ENCODE data around the gene SELENOF. TPM values are rescaled to one million over a fixed set of nuclear protein-coding genes. Genes with fewer than 3 reads are reported as not detected.
A peak's percentile ranks its signal among the peaks of the same experiment; 100 is the strongest.

Gene SELENOF
- polyA plus RNA-seq (2014; cell fraction: cytosol; rRNA removed), result 109 and 112 TPM in 2 replicates
- polyA plus RNA-seq (2014; cell fraction: nucleus; rRNA removed), result 71.4 and 95.3 TPM in 2 replicates

DNA sequence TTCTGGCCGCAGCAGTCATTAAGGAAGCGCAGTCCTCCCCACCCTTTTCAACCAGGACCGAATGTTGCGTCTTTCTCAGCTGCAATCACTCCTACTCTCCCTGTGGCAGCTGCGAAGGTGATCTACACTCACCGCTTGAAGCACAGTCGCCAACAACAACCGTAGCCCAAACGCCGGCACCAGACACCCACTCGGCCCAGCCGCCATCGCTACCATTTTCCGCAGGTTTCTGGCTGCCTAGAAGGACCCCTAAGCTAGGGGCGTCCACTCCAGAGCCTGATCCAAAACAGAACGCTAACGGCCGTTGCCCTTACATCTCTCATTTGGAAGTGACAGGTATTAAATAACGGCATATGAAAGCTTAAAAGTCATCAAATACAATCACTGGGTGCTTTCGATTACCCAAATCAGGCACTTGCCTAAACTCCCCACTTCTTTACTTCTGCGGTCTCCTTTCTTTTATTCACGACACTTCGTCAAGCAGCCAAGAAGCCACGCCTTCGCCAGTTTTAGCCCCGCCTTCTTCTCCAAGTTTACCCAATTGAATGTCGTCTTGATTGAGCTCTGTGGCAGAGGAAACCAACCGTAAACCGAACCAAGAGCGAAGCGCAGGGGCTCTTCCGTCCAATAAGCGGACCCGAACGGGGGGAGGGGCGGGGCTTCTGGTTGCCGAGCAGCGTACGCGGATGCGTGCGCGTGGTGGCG, at the start of gene SELENOF:
Gene SELENOF (minus strand): TSS at position 231 of the 705 bp plus-strand sequence. CDS start 15 bp downstream, at position 216.
- peak; percentile 100 for DNase-seq (ENCODE audit: low spot score)

DNA sequence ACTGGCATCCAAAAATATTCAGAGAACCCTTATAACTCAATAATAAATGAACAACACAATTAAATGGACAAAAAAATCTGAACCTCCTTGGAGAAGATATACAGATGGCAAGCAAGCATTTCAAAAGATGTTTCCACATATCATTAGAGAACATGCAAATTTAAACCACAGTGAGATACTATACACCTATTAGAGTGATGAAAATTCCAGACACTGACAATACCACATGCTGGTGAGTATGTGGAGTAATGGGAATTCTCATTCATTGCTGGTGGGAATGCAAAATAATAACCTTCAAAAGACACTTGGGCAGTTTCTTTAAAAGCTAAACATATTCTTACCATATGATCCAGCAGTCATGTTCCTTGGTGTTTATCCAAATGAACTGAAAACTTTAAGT, 46.6 kb upstream of the SELENOF start:
- no peak for DNase-seq (ENCODE audit: low spot score)

DNA sequence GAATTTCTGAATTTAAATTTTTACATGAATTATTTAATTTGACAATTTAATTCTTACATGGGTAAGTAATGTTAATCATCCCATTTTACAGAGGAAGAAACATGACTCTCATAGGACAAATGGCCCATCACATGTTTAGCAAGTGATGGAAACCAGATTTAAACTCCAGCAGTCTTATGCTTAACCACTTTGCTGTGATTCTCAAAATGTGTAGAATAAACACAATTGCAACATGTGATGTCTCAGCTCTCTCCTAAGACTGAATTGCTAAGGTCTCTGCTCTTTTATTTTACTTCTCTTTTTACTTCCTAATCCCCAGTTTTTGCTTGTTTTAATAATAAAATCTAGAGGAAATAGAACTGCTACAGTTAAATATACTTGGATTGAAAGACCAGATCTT, 43.3 kb upstream of the SELENOF start:
- DNase-seq (ENCODE audit: low spot score), result no peak

DNA sequence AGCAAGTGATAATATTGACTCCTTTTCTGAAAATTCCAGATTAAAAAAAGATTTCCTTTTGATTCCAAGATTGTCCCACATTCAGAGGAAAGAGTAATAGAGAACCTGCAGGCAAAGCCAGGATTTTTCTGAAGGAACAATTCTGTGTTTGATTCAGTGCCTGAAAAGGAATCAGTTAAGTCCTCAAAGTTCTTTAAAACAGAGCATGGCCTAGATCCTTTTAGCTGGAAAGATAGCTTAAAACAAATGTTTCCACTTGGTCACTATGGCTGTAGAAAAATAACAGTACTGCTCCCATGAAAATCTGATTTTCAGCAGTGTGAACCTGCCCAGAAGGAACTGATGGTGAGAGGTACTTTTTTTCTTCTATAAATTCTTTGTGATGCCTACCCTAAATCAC, 42.3 kb upstream of the SELENOF start:
- DNase-seq (ENCODE audit: low spot score), result no peak

DNA sequence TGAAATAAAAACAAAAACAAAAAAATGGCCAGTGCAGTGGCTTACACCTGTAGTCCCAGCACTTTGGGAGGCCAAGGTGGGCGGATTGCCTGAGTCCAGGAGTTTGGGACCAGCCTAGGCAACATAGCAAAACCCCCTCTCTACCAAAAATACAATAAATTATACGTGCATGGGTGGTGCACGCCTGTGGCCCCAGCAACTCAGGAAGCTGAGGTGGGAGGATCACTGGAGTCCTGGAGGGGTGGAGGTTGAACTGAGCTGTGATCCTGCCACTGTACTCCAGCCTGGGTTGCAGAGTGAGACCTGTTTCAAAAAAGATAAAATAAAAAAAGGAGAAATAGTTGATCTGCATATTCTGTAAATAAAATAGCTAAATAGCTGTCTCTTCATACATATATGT, 41.8 kb upstream of the SELENOF start:
- no peak for DNase-seq (ENCODE audit: low spot score)

DNA sequence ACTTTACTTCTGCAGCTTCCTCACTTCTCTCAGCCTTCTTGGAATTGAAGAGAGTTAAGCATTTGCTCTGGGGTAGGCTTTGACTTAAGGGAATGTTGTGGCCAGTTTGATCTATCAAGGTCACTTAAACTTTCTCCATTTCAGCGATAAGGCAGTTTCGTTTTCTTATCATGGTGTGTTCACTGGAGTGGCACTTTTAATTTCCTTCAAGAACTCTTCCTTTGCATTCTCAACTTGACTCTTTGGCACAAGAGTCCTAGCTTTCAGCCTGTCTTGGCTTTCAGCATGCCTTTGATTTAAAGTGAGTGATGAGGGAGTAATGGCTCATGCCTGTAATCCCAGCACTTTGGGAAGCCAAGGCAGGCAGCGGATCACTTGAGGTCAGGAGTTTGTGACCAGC, 39.2 kb upstream of the SELENOF start:
- no peak for DNase-seq (ENCODE audit: low spot score)

DNA sequence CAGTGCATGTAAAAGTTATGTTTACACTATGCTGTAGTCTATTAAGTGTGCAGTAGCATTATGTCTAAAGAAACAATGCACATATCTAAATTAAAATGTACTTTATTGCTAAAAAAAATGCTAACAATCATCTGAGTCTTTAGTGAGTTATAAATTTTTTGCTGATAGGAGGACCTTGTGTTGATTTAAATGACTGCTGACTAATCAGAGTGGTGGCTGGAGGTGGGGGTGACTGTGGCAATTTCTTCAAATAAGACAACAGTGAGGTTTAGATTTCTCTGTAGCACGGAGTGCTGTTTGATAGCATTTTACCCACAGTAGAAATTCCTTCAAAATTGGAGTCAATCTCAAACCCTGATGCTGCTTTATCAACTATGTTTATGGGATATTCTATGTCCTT, 37.5 kb upstream of the SELENOF start:
- no peak for DNase-seq (ENCODE audit: low spot score)

DNA sequence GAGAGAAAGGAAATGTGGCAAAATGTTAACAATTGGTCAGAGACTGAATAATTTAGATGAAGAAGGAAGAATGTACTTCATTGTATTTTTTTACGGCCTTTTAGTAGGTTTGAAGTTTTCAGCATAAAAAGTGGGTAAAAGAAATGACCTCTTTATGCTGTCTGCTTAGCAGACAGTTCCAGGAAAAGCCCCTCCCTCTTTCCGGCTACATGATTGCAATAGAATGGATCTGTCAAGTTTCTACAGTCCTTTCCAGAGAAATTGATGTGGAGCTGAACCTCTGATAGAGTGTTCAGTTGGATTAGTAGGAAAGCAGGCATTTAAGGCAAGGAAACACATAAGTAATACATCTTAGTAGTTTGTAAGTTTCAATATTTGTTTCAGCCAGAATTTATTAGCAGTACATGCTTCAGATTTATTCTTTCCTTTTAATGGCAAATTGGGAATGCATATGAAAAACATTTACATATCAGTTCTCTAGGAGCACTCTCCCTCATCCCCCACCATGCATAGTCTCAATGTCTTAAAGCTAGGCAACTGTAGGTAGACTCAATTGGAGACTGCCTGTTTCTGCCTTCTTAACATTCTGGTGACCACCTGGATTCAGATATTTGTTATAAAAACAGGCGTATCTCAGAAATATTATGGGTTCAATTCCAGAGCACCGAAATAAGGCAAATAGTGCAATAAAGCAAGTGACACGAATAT, 36.9 kb upstream of the SELENOF start:
- DNase-seq (ENCODE audit: low spot score), result no peak

DNA sequence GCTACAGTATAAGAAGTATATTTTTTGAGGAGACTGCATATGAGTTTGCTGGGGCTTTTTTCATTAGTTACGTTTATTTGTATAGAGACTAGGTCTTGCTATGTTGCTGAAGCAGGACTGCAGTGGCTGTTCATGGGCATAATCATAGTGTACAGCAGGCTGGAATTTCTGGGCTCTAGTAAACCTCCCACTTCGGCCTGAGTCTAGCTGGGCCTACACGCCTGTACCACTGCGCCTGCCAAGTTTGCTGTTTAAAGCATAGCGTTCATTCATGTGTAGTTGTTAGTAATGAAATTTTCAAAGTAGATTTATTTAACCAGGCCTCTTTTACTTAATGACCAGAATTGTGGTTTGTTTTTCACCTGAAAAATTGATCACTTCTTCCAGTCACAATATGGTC, 34.3 kb upstream of the SELENOF start:
- DNase-seq (ENCODE audit: low spot score), result no peak

DNA sequence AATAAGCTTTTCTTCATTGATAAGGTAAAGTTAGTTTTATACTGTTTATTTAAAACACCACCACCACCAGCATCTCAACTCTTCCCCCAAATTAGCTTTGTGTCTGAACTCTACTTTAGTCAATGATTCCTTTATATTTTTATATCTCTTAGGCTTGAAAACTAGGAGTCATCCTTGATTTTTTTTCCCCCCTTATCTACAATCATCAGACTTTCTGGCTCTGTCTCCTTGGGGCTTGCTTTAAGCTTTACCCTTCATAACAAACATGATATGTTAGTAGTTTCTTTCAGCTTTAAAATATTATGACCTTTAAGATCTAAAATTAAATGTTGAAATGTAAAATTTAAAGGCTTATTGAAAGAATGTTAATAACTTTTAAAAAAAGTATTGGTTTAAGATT, 28.8 kb upstream of the SELENOF start:
- DNase-seq (ENCODE audit: low spot score), result no peak

DNA sequence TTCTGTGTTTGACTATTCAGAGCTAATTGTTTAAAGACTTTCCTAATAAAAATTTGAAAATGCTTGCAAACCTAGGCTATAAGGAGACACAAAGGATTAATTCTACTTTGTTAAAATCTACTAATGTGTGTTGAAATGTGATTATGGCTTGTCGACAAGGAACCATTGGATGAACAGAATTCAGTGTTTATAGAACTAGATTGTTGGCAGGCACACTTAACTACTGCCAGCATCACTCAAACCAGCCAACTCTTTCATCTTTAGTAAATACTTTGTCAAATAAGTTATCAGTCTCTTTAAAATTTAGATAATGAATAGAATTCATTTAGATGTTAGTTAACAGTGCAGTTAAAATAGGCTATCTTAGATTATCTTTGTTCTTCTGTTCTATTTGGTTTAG, 28.1 kb upstream of the SELENOF start:
- no peak for DNase-seq (ENCODE audit: low spot score)

DNA sequence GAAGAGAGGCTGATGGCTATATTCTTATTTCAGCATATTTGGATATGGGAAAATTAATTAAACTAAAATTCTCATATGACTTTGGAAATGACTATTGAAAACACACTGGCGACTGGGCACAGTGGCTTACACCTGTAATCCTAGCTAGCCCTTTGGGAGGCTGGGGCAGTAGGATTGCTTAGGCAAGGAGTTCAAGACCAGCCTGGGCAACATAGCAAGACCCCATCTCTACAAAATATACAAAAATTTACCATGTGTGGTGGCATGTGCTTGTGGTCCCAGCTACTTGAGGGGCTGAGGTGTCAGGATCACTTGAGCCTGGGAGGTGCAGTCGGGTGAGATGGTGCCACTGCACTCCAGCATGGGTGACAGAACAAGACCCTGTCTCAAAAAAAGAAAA, 26.7 kb upstream of the SELENOF start:
- DNase-seq (ENCODE audit: low spot score), result no peak

DNA sequence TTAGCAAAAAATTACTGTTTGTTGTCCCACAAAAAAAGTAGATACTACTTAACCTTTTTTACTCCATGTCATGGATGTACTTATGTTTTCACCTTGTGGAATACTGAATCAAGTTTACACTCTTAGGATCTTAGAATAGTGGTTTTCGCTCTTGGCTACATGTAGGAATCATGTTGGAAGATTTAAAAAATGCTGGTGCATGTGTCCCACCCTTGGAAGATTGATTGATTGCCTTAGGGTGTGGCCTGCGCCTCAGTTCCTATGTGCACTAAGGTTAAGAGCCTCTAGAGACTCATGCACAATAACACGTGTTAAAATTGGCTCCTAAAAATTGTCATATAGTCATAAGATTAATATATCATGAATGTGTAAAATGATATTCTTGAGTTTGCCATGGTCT, 25.5 kb upstream of the SELENOF start:
- DNase-seq (ENCODE audit: low spot score), result no peak

DNA sequence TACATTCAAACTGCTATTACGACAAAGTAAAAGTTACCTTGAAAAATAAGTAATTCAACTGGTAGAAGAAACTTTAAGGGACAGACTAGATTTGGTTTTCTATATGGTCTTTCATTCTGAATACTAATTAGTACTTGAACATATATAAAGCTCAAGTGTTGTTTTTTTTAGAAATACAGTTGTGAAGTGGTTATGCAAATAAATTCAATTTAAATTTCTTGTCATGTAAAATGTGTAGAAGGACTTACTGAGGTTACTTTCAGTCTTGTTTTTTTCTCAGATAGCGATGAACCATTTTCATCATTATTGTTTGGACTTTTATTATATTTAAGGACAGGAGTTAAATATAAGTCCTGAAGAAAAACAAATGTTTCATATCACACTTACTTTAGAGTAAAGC, 24.9 kb upstream of the SELENOF start:
- no peak for DNase-seq (ENCODE audit: low spot score)

DNA sequence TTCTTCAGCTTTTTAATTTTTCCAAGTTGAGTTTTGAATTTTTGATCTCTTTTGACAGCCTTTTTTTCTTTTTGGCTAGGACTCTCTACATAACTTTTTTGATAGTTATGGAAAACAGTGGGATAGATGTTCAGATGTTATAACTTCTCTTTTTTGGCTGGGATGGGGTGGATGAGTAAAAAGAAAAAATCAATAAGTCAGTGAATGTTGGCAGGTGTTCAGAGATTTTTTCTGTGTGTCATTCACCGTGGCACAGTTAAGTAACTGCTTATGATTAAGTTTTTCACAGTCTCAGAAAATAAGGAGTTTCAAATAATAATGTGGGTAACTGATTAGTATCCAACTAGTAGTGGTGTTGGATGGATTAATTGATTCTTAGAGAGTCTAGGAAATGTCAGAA, 24.5 kb upstream of the SELENOF start:
- DNase-seq (ENCODE audit: low spot score), result no peak

DNA sequence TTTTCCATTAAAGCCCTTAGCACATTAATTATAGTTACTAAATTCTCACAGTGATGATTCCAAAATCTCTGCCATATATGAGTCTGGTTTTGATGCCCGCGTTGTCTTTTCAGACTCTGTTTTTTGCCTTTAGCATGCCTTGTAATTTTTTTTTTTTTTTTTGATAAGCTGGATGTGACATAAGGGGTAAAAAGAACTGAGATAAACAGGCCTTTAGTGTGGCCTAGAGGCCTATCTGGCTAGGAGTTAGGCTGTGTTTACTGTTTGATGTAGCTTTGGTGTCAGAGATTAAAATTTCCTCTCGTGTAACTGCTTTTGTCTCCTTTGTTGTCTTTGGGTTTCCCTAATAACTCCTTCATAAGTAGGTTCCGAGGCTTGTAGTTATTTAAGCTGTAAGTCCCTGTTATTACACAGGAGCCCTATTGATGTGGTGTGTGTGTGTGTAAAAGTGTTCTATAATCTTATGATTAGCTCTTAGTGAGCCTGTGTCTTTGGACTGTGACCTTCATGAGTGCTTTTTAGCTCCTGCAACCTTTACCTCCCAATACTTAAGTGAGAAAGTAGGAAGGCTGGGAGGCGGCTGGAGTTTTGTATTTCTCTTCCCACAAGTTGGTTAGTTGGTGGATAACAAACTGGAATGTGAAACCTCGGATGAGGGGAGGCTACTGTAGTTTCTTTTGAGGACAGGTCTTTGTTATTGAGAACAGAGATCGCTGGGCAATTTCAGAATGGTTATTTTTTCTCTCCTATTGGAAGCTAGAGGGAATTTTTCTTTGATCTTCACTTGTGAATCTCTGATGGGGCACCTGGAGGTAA, 19.8 kb upstream of the SELENOF start:
- DNase-seq (ENCODE audit: low spot score), result no peak

DNA sequence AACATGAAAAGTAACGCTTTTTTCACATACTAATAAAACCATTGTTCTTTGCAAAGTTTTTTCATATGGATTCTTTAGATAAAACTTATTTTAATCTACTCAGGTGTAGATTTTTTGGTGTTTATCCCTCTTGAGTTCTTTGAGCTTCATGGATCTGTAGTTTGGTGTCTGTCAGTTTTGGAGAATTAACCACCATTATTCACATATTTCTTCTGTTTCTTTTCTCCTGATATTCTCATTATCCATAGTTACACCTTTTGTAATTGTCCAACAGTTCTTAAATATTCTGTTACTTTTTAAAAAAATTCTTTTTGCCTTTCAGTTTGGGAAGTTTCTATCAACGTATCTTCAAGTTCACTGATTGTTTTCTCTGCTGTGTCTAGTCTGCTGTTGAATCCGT, 19.1 kb upstream of the SELENOF start:
- no peak for DNase-seq (ENCODE audit: low spot score)

DNA sequence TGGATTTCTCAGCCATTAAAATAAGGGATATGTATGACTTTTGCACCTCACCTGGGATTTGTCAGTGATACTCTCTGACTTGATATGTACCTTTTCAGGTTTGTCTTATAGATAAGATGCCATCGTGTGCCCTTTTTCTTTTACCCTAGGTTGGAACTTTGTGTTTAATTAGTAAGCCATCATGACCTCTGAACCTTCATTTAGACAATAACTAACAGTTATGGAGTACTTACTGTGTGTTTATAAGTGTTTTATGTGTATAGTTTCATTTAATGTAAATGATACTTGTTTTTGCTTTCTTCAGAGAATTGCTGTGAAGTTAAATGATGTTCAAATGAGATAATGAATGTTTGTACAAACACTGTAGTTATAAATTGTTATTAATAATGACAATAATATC, 14.9 kb upstream of the SELENOF start:
- DNase-seq (ENCODE audit: low spot score), result no peak

DNA sequence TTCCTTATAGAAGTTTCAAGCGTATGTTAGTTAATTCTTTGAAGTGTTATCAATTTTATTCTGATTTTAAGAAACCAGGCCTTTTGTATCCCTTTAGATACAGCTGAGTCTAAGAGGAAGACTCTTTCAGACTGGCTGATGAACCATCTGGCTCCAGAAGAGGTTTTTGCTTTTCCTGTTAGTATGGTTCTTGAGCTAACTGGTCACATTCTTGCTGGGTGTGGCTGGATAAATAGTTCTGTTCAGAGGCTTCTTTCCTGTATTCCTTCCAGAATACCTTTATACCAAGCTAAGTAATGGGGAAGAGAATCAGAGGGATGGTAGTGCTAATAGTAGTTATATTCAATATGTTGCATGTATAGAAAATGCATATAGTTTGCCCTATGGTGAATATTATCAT, 13.0 kb upstream of the SELENOF start:
- DNase-seq (ENCODE audit: low spot score), result no peak

DNA sequence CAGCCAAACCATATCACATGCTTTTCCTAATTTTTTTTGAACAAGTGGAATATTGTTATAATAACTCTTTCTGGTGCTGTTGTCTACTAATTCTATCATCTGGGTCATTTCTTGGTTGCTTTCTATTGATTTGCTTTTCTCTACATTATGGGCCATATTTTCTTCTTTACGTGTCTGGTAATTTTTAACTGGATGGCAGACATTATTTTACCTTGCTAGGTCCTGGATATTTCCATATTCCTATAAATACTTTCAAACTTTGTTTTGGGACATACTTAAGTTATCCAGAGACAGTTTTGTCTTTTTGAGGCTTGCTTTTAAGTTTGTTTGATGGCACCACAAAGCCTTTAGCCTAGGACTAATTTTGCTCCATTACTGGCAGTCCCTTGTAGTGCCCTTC, 11.8 kb upstream of the SELENOF start:
- DNase-seq (ENCODE audit: low spot score), result no peak

DNA sequence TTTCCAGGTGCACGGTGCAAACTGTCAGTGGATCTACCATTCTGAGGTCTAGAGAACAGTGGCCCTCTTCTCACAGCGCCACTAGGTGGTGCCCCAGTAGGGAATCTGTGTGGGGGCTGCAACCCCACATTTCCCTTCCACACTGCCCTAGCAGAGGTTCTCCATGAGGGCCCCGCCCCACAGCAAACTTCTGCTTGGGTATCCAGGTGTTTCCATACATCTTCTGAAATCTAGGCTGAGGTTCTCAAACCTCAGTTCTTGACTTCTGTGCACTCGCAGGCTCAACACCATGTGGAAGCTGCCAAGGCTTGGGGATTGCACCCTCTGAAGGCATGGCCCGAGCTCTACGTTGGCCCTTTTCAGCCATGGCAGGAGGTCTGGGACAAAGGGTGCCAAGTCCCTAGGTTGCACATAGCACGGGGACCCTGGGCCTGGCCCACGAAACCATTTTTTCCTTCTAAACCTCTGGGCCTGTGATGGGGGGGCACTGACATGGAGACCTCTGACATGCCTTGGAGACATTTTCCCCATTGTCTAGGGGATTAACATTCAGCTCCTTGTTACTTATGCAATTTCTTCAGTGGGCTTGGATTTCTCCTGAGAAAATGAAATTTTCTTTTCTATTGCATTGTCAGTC, 10.5 kb upstream of the SELENOF start:
- no peak for DNase-seq (ENCODE audit: low spot score)

DNA sequence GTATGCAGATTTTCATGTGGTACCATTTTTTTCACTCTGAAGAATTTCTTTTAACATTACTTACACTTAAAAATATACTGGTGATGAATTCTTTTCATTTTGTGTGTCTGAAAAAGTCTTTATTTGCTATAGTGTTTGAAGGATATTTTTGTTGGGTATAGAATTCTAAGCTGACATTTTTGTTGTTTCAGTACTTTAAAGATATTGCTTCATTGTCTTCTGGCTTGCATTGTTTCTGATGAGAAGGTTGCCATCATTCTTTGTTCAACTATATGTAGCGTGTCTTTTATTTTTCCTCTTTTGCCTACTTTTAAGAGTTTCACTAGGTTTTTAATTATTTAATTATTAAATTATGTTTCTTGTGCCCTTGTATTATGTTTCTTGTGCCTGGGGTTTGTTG, 8.5 kb upstream of the SELENOF start:
- no peak for DNase-seq (ENCODE audit: low spot score)

All from SK-N-DZ (cell line).